HS-5 (cell line): ENCODE data around the gene CRIM1.

Experiments
- DNase-seq: peaks from one replicate; pipeline ENCODE4 v3.0.0-alpha.2; 2012; ENCODE audit warnings: low read depth

The CRIM1 gene

DNA sequence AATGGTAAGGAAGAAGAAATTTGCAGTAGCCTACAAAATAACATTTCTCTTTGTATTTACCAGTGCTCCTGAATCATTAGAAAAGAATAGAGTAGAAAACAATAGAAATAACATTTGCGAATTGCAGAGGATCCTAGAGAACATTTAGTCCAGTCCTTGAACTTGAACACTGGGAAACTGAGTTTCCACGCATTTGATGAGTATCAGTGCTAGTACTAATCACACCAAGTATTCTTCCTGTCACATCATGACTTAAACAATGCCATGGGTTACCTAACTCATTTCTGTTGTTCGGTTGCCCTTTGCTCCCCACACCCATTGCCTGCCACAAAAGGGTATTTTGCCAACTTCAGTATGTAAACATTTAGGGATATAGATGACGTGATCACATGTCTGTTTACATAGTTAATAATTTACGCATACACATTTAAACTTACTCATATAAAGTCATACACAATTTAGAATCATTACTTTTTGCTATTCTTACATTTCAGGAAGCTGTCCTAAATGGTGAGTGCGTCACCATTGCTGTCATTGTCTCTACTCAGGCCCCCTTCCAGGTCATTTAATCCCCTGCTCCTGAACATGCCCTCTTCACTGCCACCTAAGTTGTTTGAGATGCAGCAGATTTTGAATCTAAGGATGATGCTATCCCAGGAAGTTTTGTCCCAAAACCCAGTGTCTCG is 42.3 kb downstream of the CRIM1 start:
- no peak for DNase-seq

DNA sequence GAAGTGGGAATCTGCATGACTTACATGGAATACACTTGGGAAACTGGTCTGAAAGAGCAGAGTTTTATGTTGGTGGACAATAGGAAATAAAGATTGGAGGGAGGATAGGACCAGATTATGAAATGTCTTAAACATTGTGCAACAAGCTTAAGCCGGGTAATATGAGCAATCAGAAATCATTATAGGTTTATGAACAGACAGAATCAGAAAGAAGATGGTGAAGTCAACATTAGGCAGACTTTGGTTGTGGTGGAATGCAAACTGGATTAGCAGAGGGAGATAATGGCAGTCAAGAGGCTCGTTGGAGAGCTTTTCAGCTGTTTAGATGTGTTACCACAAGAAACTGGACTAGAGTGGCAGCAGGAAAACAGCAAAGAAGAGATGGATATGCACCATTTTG is 43.5 kb downstream of the CRIM1 start:
- DNase-seq, result no peak

DNA sequence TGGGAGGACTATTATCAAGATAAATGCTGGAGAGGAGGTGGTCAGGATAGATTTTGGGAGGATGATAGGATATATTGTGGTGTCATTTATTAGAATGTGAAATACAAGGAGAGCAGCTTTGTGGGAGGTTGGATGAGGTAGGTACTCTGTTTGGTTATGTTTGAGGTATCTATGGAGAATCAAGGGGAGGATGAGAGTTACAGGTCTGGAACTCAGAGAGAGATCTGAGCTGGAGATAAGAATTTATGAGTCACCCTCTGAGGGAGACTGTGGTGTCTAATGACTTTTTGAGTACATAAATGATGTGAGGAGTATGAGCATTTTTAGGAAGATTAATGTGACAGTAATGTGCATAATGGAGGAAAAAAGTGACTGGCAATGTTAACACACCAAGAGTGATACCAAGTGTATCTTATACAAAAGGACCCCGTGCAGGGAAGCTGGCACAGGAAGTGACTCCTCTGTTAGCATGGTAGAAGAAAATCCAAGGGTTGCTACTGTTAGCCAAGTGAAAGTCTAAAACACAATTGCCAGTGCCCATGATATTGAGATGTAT is 48.2 kb downstream of the CRIM1 start:
- DNase-seq, result peak; percentile 81

DNA sequence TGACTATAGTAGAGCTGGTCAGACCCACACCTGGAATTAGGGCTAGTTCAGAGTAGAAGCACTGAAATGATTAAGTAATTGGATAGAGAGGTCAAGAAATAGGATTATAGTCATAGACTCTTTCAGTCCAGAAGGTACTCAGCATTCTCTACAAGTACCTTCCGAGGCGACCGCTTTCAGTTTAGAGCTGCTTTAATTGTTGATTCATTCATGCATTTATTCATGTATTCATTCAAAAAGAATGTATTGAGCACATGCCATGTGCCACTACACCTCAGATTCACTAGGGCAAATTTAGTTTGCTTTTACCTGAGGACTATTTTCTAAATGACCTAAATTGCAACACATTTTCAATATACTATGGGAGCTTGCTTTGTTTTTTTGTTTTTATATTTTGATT is 48.7 kb downstream of the CRIM1 start:
- no peak for DNase-seq

DNA sequence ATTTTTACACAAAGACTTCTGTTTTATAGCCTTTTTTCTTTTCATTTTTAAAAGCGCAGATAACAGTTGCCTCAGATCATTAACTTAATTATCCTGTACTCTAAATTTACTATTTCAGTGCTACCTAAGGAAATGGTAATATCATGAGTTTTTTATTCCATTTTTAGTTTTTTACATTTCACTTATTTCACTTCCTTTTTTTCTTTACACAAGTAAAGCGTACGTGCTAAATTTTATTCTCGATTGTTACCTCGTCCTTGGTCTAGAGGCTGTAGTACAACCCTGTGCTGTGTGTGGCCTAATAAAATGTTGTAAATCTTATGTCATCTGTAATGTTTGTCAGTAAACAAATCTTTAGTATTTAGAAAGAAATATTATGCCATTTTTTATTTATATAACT is 49.2 kb downstream of the CRIM1 start:
- no peak for DNase-seq

DNA sequence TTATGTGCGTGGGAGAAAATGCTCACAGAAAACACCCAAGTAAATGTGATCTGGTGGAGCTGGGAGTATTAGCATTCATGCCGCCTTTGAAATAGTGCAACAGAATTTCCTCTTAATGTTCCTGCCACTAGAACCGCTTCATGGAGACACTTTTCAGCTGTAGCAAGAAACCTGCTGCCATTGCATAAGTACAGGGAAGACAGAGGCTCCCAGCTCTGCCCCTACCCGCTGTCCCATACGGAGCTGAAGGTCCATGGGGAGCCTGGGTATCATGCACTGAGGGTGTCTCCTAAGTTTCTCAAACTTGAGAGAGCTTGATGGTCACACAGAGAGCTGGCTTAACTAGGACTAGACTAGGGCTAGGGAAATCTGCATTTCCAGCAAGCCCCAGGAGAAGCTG is 49.6 kb downstream of the CRIM1 start:
- DNase-seq, result no peak

DNA sequence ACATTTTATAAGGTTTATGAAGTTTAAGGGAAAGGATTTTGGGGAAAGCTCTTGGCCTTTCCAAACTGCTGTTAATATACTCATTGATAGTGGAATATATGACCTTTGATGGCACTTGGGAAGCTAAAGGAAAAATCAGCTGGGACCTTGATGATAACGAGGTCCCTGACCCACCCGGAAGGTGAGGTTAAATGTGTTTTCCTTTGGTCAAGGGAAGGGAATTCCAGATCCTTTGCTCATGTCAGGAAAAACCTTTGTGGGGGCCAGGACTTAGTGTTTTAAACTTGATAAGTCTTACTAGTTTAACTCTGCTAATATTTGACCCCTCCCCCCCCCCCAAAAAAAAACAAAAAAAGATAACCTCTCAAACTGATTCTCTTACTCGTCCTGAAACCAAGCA is 50.7 kb downstream of the CRIM1 start:
- no peak for DNase-seq

DNA sequence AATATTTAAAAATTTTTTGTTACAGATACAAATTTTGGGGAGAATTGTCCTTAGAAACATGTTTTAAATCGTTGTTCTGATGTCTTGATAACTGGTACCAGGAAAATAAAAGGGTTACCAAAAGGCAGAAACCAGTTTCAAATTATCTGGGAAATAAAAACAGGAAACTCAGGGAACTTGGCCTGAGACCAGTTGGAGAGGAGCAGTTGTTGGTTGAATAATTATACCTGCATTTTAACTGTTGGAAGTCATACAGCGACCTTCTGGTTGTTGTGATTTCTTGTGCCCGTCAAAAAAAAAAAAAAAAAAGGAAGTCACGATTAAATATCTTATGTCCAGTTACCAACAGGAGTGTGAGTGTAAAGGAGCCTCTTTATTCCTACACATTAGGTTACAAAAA is 51.8 kb downstream of the CRIM1 start:
- DNase-seq, result no peak

DNA sequence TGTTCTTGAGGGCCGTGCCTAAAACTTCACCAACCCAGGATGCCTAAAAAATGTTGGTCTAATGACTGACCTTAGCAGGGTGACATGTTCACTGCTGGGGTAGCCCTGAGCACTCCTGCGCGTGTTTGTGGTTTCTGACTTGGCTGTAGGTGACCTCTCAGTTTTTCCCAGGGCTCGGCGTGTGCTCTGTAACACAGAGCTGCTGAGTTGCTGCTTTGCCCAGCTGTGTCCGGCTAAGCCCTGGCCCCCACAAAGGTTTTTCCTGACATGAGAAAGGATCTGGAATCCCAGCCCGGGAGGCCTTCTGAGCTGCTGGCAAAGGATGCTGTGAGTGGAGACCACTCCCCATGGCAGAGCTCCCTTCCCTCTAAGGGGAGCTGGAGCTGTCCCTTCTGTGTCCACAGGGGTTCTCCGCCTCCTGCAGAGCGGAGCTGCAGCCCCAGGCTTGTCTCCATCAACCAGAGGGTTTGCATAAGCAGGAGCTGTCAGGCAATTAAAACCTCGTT is 52.7 kb downstream of the CRIM1 start:
- no peak for DNase-seq

DNA sequence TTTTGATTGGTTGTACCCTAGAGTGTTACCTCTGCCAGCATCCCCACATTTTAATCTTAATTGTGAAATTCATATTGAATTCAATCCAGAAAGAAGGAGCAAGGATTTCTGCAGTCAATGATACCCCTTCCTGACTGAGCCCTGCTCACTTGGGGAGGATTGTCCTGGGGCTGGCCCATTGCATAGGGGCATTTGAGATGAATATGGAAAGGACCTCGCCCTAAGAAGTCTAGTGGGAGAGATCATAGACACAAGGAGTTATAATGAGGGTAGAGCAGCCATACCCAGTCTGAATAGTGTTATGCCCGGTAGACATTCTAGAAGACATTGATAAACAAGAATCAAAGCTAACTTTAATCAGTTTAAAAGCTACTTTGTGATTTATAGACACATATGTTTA is 53.8 kb downstream of the CRIM1 start:
- DNase-seq, result no peak

DNA sequence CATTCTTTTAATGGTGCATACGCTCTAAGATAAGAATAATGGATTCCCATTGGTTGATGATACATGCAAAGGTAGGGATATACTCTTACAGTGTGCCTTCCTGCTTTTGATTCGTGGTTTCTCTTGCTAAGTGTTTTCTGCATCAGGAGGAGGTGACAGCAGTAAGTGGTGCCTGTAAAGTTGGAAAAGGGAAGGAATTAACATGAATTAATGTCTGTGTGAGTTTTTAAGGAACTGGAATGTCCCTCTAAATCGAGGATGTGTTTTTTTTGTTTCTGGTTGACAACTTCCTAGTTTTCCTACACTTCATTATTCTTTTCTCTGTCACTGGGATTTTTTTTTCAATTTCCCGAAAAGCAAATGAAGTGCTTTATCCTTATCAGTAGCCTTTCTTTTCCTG is 54.4 kb downstream of the CRIM1 start:
- no peak for DNase-seq

DNA sequence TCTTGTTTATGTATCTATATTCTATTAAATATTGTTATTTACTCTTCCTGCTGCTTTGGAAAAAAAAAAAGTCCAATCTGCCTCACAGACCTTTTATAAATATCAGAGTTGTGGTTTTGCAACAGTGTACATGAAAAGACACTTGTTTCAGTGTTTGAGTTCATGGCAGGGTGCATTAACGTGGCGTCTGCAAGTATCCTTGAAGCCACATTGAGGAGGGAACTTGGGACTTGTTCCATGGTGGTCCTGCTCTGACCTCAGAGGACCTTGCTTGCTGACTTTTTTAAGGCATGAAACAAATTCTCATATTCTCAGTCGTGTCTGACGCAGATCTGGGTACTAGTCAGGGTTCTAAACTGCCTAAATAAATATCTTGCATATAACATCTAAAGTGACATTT is 55.1 kb downstream of the CRIM1 start:
- DNase-seq, result no peak

DNA sequence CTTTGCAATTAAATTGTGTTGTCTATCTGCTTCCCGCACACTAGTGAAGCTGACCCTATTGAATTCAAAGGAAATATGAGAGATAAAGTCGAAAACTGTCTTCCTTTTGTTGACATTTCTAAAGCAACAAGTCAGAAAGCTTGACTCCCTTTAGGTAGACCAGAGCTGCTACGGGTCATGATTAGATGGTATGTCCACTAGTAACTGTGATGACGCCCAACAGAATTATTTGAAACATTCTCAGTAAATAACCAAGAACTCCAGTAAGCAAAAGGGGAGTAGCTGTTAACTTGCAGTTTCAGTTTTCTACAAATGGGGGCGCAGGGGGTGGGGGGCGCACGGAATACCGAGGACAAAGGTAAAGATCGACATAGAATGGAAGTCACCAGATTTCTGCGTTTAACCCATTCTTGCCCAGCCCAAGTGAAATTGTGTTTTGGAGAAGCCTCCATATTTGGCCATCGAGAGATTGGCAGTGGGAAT is 56.4 kb downstream of the CRIM1 start:
- no peak for DNase-seq

DNA sequence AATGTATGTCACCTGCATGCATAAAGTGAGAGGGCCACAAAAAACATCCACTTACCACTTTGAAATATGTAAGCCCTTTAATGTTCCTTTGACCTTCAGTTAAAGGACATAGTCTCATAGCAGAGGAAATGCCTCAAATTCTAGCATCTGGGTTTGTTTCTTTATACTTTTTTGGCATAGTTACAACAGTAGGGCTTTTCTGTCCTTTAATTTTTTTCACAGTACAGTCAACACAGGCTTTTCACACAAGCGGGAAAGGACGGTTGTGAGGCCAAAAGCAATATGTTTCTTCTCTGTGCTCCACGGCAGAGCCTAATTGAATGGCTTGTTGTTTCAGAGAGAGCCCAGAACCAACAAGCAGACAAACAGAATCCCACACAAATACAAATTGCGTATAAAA is 57.6 kb downstream of the CRIM1 start:
- DNase-seq, result no peak

DNA sequence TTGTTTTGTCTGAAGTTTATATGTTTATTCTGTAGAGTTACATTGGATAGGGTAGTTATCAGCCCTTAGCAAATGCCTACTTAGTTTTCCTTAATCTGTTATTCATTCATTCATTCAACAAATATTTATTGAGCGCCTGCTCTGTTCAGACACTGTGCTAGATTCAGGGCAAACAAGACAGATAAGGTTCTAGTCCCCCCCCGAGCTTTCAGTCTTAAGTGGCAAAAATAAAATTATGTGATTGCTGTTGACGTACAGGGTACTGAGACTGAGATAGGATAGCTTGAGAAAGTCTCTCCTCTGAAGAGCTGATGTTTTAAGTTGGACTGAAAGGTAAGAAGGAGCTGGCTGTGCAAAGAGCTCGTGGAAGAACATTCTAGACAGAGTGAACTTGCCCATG is 58.7 kb downstream of the CRIM1 start:
- no peak for DNase-seq

DNA sequence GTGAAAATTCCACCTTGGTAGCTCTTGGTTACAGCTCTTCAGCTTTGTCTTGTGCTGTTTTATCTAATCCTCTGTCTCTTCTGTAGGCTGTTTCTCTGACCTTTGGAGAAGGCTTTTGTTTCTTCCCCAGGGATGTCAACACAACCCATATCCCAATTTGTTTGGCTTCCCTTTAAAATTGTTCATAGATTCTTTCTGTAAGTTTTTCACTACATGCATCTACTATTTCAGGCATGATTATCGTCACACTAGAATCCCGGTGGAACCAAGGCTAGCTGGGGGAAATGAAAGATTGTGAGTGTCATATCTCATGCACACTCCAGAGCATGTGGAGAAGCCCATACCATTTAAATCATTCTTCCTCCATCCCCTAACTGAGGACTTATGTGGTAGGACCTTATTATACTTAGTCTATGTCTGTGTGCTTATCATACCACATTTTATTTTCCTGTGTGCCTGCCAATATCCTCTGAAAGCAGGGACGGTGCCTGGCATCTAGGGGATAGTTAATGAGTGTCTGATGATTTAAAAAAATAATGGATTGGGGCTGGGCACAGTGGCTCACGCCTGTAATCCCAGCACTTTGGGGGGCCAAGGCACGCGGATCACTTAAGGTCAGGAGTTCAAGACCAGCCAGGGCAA is 59.9 kb downstream of the CRIM1 start:
- no peak for DNase-seq

DNA sequence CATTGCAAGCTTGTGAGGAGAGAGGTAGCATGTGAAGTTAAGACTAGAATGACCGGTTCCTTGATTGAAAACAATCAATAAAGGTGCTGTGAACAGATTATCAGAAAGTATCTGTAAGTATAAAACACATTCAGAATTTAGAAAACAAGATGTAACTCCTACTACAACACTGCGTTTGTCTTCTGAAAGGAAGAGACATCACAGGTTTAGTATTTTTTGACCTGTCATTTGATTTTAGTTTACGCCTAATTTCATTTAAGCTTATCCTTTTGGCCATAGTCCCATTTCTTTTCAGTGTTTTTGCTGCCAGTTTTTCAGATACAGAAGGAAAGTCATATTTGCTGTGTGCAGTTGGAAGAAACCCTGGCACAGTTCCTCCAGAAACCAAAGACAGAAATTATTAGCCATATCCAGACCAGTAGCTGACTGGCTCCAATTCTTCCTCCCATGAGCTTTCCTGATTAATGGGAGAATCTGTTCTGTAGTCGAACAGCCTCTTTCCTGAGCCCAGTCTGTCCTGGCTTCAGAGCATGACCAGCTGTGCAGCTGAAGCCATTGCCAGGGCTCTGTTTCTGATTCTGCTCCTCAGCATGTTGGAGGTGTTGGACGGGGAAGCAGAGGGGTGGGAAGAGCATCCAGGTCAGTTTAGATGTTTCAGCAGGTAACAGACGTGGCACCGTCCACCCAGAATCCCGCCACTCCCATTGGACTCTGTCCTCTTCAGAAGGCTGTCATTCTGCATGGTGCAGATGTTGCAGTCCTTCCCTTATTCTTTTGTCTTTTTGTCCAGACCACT is 61.0 kb downstream of the CRIM1 start:
- no peak for DNase-seq

DNA sequence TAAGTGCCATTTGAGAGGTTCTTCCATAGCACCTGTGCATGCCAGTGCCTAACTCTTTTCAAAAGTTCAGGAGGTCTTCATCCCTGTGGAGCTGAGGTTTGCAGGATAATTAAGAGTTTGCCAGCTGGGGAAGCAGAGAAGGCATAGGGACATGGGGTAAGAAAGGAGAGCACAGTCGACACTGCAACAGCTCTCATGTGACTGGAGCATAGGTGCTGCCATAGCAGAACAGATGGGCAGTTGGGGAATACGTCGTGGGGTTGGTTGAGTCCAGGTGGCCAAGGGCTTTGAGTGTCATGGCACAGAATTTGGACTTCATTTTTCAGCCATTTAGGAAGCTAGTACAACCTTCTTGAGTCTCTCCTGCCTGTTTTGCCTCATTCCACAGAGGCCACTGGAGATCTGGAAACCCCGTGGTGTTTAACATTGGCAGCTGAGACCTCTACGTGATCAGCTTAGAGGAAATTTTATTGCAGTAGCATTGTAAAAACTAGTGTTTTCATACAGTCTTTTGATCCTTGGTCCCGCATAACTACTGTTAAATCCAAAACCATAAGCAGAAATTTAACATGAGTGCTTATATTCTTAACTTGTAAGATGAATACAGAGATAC is 65.1 kb downstream of the CRIM1 start:
- DNase-seq, result no peak

DNA sequence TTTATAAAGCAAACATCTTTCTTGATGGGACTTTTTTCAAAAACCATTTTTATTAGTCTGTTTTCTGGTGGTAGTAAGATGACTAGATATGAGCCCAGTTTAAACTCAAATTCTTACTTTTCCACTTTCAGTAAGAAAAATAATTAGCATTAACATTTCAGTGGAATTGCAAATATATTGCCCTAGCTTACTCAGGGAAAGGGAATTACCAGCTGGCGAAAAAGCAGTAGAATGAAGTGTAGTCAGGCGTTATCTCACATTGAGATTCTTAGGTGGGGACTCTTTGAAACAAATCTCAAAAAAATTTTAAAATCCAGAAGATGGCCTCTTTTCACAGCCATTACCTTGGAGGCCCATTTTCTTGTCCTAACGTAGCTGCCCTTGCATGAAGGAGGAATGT is 65.8 kb downstream of the CRIM1 start:
- DNase-seq, result no peak

DNA sequence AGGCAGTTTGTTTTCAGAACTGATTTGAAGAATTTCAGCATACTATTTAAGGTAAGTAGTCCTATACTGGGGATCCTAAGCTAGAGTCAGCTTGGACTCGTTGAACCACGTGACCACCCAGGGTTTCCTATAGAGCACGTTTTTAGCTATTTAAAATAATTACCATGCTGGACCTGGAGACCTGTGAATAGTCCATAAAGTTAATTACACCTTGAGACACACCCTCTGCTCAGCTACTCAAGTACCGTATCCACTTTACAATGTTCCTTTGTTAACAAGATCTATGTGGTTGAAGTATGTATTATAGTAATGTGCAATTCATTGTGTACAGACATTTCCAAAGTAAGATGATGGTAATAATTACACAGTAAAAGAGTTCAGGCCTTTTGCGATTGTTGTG is 67.6 kb downstream of the CRIM1 start:
- DNase-seq, result no peak

DNA sequence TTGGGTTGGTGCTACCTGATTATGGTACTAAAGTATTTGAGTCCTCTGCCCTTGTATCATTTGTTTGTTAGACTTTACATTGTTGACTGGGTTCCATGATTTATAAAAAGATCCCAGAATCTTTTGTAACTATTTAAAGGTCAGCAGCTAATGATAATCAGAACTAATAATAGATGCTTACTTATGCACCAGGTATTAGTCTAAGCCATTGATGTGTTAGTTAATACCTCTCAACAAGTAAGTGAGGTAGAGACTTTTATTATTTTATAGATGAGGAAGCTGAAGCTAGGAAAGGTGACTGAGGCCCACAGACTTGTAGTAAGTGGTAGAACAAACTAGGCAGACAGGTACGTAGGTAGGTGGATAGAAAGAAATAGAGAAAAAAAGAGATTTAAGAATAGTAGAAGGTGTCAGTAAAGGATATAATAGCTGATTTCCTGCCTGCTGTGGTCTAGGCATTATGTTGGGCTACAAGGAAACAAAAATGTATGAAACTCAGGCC is 68.1 kb downstream of the CRIM1 start:
- no peak for DNase-seq
